ENCODE data around the gene ST3GAL6. TPM values are rescaled to one million over a fixed set of nuclear protein-coding genes. Genes with fewer than 3 reads are reported as not detected.

ST3GAL6 gene
- 5.7 and 6.6 TPM in 2 replicates for total RNA-seq (2014; rRNA removed; shearing (Covaris generic))

- Histone ChIP-seq H3K4me3 (ENCODE audit: insufficient read depth, low read depth, low read length) (no peak within 1 kb of the TSS), H3K36me3 (replicated peaks; ENCODE audit: control insufficient read depth, insufficient read depth, low read length) (no peaks in the 10 kb centered on the region), H3K27me3 (ENCODE audit: control insufficient read depth, insufficient read depth, low read length) (no peaks in the 10 kb centered on the region)
- no peak for DNase-seq
These were observed at the start of gene ST3GAL6 for GRCh38 chr3:98763076-98763475. TSS of gene ST3GAL6 (plus strand) at chr3:98763340. CDS start at chr3:98768441, 5,101 bp downstream.

- no peaks in the 10 kb centered on the region for H3K27me3 ChIP-seq (ENCODE audit: control insufficient read depth, insufficient read depth, low read length)
- peak; percentile 21 for DNase-seq
- no peak overlapping the region for H3K4me3 ChIP-seq (ENCODE audit: insufficient read depth, low read depth, low read length)
- H3K36me3 ChIP-seq (replicated peaks; ENCODE audit: control insufficient read depth, insufficient read depth, low read length) = no peaks in the 10 kb centered on the region
These were observed 49.2 kb upstream of the ST3GAL6 start for GRCh38 chr3:98713984-98714383.

- no peaks in the 10 kb centered on the region for H3K36me3 ChIP-seq (replicated peaks; ENCODE audit: control insufficient read depth, insufficient read depth, low read length)
- H3K4me3 ChIP-seq (ENCODE audit: insufficient read depth, low read depth, low read length) = no peak overlapping the region
- no peaks in the 10 kb centered on the region; the same call in 1 of the 2 replicates for H3K27me3 ChIP-seq (ENCODE audit: control insufficient read depth, insufficient read depth, low read length)
- no peak for DNase-seq
These were observed 45.6 kb upstream of the ST3GAL6 start for GRCh38 chr3:98717584-98717983.

GRCh38 chr3:98718730-98719129 is 44.4 kb upstream of the ST3GAL6 start:
- peaks cover 3% of the 10 kb centered on the region; the same call in 1 of the 2 replicates for H3K27me3 ChIP-seq (ENCODE audit: control insufficient read depth, insufficient read depth, low read length)
- no peaks in the 10 kb centered on the region for H3K36me3 ChIP-seq (replicated peaks; ENCODE audit: control insufficient read depth, insufficient read depth, low read length)
- no peak for DNase-seq
- no peak overlapping the region for H3K4me3 ChIP-seq (ENCODE audit: insufficient read depth, low read depth, low read length)

- Histone ChIP-seq H3K27me3 (ENCODE audit: control insufficient read depth, insufficient read depth, low read length) (peaks cover 3% of the 10 kb centered on the region; the same call in 1 of the 2 replicates), H3K36me3 (replicated peaks; ENCODE audit: control insufficient read depth, insufficient read depth, low read length) (no peaks in the 10 kb centered on the region), H3K4me3 (ENCODE audit: insufficient read depth, low read depth, low read length) (no peak overlapping the region)
- no peak for DNase-seq
These were observed 41.4 kb upstream of the ST3GAL6 start for GRCh38 chr3:98721776-98722175.

GRCh38 chr3:98722389-98722788 is 40.8 kb upstream of the ST3GAL6 start:
- Histone ChIP-seq H3K36me3 (replicated peaks; ENCODE audit: control insufficient read depth, insufficient read depth, low read length) (no peaks in the 10 kb centered on the region), H3K27me3 (ENCODE audit: control insufficient read depth, insufficient read depth, low read length) (peaks cover 3% of the 10 kb centered on the region; the same call in 1 of the 2 replicates), H3K4me3 (ENCODE audit: insufficient read depth, low read depth, low read length) (no peak overlapping the region)
- DNase-seq = peak; percentile 46

GRCh38 chr3:98725352-98725751 is 37.8 kb upstream of the ST3GAL6 start:
- H3K4me3 ChIP-seq (ENCODE audit: insufficient read depth, low read depth, low read length) = no peak overlapping the region
- peaks cover 3% of the 10 kb centered on the region; the same call in 1 of the 2 replicates for H3K27me3 ChIP-seq (ENCODE audit: control insufficient read depth, insufficient read depth, low read length)
- H3K36me3 ChIP-seq (replicated peaks; ENCODE audit: control insufficient read depth, insufficient read depth, low read length) = no peaks in the 10 kb centered on the region
- DNase-seq = no peak

GRCh38 chr3:98726084-98726483 is 37.1 kb upstream of the ST3GAL6 start:
- Histone ChIP-seq H3K36me3 (replicated peaks; ENCODE audit: control insufficient read depth, insufficient read depth, low read length) (no peaks in the 10 kb centered on the region), H3K4me3 (ENCODE audit: insufficient read depth, low read depth, low read length) (no peak overlapping the region), H3K27me3 (ENCODE audit: control insufficient read depth, insufficient read depth, low read length) (peaks cover 7% of the 10 kb centered on the region)
- no peak for DNase-seq

- Histone ChIP-seq H3K27me3 (ENCODE audit: control insufficient read depth, insufficient read depth, low read length) (peaks cover 14% of the 10 kb centered on the region), H3K4me3 (ENCODE audit: insufficient read depth, low read depth, low read length) (no peak overlapping the region), H3K36me3 (replicated peaks; ENCODE audit: control insufficient read depth, insufficient read depth, low read length) (no peaks in the 10 kb centered on the region)
- no peak for DNase-seq
These were observed 35.5 kb upstream of the ST3GAL6 start for GRCh38 chr3:98727638-98728037.

- Histone ChIP-seq H3K4me3 (ENCODE audit: insufficient read depth, low read depth, low read length) (no peak overlapping the region), H3K36me3 (replicated peaks; ENCODE audit: control insufficient read depth, insufficient read depth, low read length) (no peaks in the 10 kb centered on the region), H3K27me3 (ENCODE audit: control insufficient read depth, insufficient read depth, low read length) (peaks cover 22% of the 10 kb centered on the region)
- DNase-seq = no peak
These were observed 34.5 kb upstream of the ST3GAL6 start for GRCh38 chr3:98728672-98729071.

GRCh38 chr3:98730338-98730737 is 32.8 kb upstream of the ST3GAL6 start:
- Histone ChIP-seq H3K36me3 (replicated peaks; ENCODE audit: control insufficient read depth, insufficient read depth, low read length) (no peaks in the 10 kb centered on the region), H3K4me3 (ENCODE audit: insufficient read depth, low read depth, low read length) (no peak overlapping the region), H3K27me3 (ENCODE audit: control insufficient read depth, insufficient read depth, low read length) (peaks cover 34% of the 10 kb centered on the region)
- no peak for DNase-seq

- peaks cover 34% of the 10 kb centered on the region for H3K27me3 ChIP-seq (ENCODE audit: control insufficient read depth, insufficient read depth, low read length)
- H3K36me3 ChIP-seq (replicated peaks; ENCODE audit: control insufficient read depth, insufficient read depth, low read length) = no peaks in the 10 kb centered on the region
- DNase-seq = no peak
- no peak overlapping the region for H3K4me3 ChIP-seq (ENCODE audit: insufficient read depth, low read depth, low read length)
These were observed 32.1 kb upstream of the ST3GAL6 start for GRCh38 chr3:98730886-98731537.

- no peak for DNase-seq
- H3K4me3 ChIP-seq (ENCODE audit: insufficient read depth, low read depth, low read length) = peak overlapping the region; percentile 72
- peaks cover 34% of the 10 kb centered on the region for H3K27me3 ChIP-seq (ENCODE audit: control insufficient read depth, insufficient read depth, low read length)
- no peaks in the 10 kb centered on the region for H3K36me3 ChIP-seq (replicated peaks; ENCODE audit: control insufficient read depth, insufficient read depth, low read length)
These were observed 31.3 kb upstream of the ST3GAL6 start for GRCh38 chr3:98731720-98732285.

GRCh38 chr3:98732286-98733052 is 30.7 kb upstream of the ST3GAL6 start:
- H3K27me3 ChIP-seq (ENCODE audit: control insufficient read depth, insufficient read depth, low read length) = peaks cover 34% of the 10 kb centered on the region
- peak; percentile 84 for DNase-seq
- H3K4me3 ChIP-seq (ENCODE audit: insufficient read depth, low read depth, low read length) = peak overlapping the region; percentile 72
- H3K36me3 ChIP-seq (replicated peaks; ENCODE audit: control insufficient read depth, insufficient read depth, low read length) = no peaks in the 10 kb centered on the region
